Measurements from ENCODE around the gene UBE2O. TPM values are rescaled to one million over a fixed set of nuclear protein-coding genes. Genes with fewer than 3 reads are reported as not detected.
A peak's percentile ranks its signal among the peaks of the same experiment; 100 is the strongest.

The UBE2O gene
- total RNA-seq, 1 donor from 2014 or later = 43.8 TPM

- no peak overlapping the region for H3K27ac Mint-ChIP-seq
These were observed 24.6 kb upstream of the UBE2O start for GRCh38 chr17:76477576-76477975.

GRCh38 chr17:76476736-76477135 is 23.8 kb upstream of the UBE2O start:
- no peak overlapping the region for H3K27ac Mint-ChIP-seq
- intact Hi-C loops (cut with micrococcal nuclease) = no loop called here
- DNase-seq = no peak

More at GRCh38 chr17:76477576-76477975, 24.6 kb upstream of the UBE2O start:
- Mint-ChIP-seq H3K9me3 (no peaks in the 10 kb centered on the region), H3K36me3 (ENCODE audit: low read depth) (peaks cover 35% of the 10 kb centered on the region), H3K4me3 (no peak overlapping the region), H3K27me3 (no peaks in the 10 kb centered on the region), H3K4me1 (peaks cover 1% of the 10 kb centered on the region)
- intact Hi-C loops (cut with micrococcal nuclease) = no loop called here
- no peak for DNase-seq

GRCh38 chr17:76475302-76475701 is 22.4 kb upstream of the UBE2O start:
- H3K36me3 Mint-ChIP-seq (ENCODE audit: low read depth) = peaks cover 34% of the 10 kb centered on the region
- no peaks in the 10 kb centered on the region for H3K9me3 Mint-ChIP-seq
- H3K27me3 Mint-ChIP-seq = no peaks in the 10 kb centered on the region
- H3K4me1 Mint-ChIP-seq = no peaks in the 10 kb centered on the region
- no peak for DNase-seq
- no peak overlapping the region for H3K27ac Mint-ChIP-seq
- intact Hi-C loops (cut with micrococcal nuclease) = no loop called here
- no peak overlapping the region for H3K4me3 Mint-ChIP-seq

More at GRCh38 chr17:76476736-76477135, 23.8 kb upstream of the UBE2O start:
- Mint-ChIP-seq H3K9me3 (no peaks in the 10 kb centered on the region), H3K4me3 (no peak overlapping the region), H3K36me3 (ENCODE audit: low read depth) (peaks cover 33% of the 10 kb centered on the region), H3K27me3 (no peaks in the 10 kb centered on the region), H3K4me1 (peaks cover 1% of the 10 kb centered on the region)

- H3K36me3 Mint-ChIP-seq (ENCODE audit: low read depth) = peaks cover 34% of the 10 kb centered on the region
- H3K4me1 Mint-ChIP-seq = no peaks in the 10 kb centered on the region
- no peak overlapping the region for H3K4me3 Mint-ChIP-seq
- no peaks in the 10 kb centered on the region for H3K9me3 Mint-ChIP-seq
- H3K27ac Mint-ChIP-seq = no peak overlapping the region
- intact Hi-C loops (cut with micrococcal nuclease) = no loop called here
- DNase-seq = no peak
- H3K27me3 Mint-ChIP-seq = no peaks in the 10 kb centered on the region
These were observed 21.9 kb upstream of the UBE2O start for GRCh38 chr17:76474894-76475293.

DNA sequence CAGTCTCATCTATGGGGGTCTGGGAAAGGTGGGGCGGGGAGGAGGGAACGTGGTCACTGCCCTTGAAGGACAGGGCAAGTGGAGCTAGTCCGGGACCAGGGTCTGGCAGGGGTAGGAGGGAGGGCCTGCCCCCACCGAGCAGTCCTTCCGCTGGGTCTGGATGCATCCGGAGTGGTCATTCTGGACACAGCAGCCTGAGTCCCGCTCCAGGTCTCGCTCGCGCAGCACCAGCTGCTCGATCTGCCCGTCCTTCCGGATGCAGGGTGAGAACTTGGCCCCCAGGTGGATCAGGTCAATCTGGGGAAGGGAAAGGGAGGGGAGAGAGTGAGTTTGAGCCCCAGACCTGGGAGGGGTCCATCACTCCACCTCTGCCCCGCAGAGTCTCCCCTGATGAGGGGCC is 21.3 kb upstream of the UBE2O start:
- Mint-ChIP-seq H3K27ac (no peak overlapping the region), H3K4me1 (no peaks in the 10 kb centered on the region), H3K9me3 (no peaks in the 10 kb centered on the region), H3K27me3 (no peaks in the 10 kb centered on the region), H3K4me3 (no peak overlapping the region), H3K36me3 (ENCODE audit: low read depth) (peaks cover 32% of the 10 kb centered on the region)
- intact Hi-C loops (cut with micrococcal nuclease) = no loop called here
- DNase-seq = no peak

GRCh38 chr17:76473541-76473985 is 20.6 kb upstream of the UBE2O start:
- peaks cover 28% of the 10 kb centered on the region for H3K36me3 Mint-ChIP-seq (ENCODE audit: low read depth)
- no peak overlapping the region for H3K4me3 Mint-ChIP-seq
- DNase-seq = peak; percentile 69
- no peaks in the 10 kb centered on the region for H3K27me3 Mint-ChIP-seq
- no peaks in the 10 kb centered on the region for H3K9me3 Mint-ChIP-seq
- H3K27ac Mint-ChIP-seq = no peak overlapping the region
- intact Hi-C loops (cut with micrococcal nuclease) = no loop called here
- H3K4me1 Mint-ChIP-seq = no peaks in the 10 kb centered on the region

DNA sequence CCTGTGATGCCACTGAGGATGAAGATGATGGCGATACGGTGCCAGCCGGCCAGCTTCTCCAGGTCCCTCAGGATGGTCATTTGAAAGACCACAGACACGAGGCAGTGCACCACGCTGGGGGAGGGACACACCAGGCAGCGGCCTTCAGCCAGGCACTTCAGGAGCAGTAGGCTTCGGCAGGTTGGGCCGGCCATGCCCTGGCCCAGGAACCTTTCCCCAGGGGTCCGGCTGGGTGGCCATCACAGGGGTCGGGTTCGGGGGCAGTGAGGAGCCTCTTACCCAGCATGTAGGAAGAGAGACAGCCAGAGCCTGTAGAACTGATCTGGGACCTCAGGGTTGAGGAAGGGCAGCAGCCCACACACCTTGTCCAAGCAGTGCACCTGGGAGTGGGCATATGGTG is 19.8 kb upstream of the UBE2O start:
- Mint-ChIP-seq H3K4me1 (no peaks in the 10 kb centered on the region), H3K4me3 (no peak overlapping the region), H3K27ac (no peak overlapping the region), H3K36me3 (ENCODE audit: low read depth) (peaks cover 21% of the 10 kb centered on the region), H3K9me3 (no peaks in the 10 kb centered on the region), H3K27me3 (no peaks in the 10 kb centered on the region)
- intact Hi-C loops (cut with micrococcal nuclease) = no loop called here
- DNase-seq = no peak

DNA sequence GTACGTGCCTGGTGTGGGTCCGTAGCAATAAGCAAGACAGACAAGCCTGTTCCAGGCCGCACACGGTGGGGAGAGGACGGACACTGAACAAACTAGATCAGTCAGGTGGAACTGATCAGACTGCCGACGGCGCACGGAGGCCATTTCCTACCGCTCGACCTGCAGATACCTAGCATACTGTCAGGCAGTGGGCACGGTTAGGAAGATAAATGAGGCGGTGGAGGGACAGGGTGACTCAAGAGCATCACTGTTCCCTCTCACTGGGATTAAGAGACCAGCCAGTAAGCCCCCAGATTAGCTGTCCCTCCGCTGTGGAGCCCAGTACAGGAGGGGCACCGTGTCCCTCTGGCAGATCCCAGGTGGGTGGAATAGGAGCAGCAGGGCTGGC is 19.3 kb upstream of the UBE2O start:
- Mint-ChIP-seq H3K4me1 (no peaks in the 10 kb centered on the region), H3K27me3 (no peaks in the 10 kb centered on the region), H3K27ac (no peak overlapping the region), H3K36me3 (ENCODE audit: low read depth) (peaks cover 21% of the 10 kb centered on the region), H3K4me3 (no peak overlapping the region), H3K9me3 (no peaks in the 10 kb centered on the region)
- DNase-seq = no peak
- intact Hi-C loops (cut with micrococcal nuclease) = no loop called here

DNA sequence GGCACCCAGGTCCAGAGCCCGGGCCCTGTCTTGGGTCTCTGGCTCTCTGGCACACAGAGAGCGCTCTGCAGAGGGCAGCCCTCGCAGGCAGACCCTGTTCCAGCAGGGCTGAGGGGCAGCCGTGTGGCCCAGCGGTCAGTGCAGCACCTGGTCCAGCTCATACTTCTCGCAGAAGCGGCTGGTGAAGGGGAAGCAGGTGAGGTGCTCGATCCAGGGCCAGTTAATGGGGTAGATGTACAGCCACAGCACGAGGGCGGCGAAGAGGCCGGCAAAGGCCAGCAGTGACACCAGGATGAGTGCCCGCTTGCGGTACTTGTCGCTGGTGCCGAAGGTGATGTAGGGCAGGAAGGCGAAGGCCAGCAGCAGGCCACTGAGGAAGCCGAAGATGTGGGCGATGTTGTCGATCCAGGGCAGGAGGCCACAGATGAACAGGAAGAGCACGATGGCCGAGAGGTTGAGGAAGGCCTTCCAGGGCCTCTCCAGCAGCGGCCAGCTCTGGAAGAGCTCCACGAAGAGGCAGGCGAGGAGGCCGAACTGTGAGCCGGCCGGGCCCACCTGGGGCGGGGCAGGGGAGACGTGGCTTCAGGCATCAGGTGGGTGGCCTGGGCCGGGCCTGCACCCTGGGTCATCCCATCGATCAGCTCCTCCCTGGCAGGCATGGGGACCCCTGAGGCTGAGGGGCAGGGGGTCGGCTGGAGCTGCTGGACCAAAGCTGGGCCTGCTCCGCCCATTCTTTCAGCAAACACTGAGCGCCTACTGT is 18.7 kb upstream of the UBE2O start:
- no peak for DNase-seq
- Mint-ChIP-seq H3K4me3 (no peak overlapping the region), H3K27ac (no peak overlapping the region), H3K9me3 (no peaks in the 10 kb centered on the region), H3K36me3 (ENCODE audit: low read depth) (peaks cover 21% of the 10 kb centered on the region), H3K27me3 (no peaks in the 10 kb centered on the region), H3K4me1 (no peaks in the 10 kb centered on the region)
- intact Hi-C loops (cut with micrococcal nuclease) = no loop called here

- intact Hi-C loops (cut with micrococcal nuclease) = no loop called here
- H3K9me3 Mint-ChIP-seq = no peaks in the 10 kb centered on the region
- no peak for DNase-seq
- H3K4me1 Mint-ChIP-seq = peaks cover 4% of the 10 kb centered on the region
- no peak overlapping the region for H3K27ac Mint-ChIP-seq
- peaks cover 16% of the 10 kb centered on the region for H3K36me3 Mint-ChIP-seq (ENCODE audit: low read depth)
- H3K27me3 Mint-ChIP-seq = no peaks in the 10 kb centered on the region
- H3K4me3 Mint-ChIP-seq = no peak overlapping the region
These were observed 17.2 kb upstream of the UBE2O start for GRCh38 chr17:76469991-76470739.

DNA sequence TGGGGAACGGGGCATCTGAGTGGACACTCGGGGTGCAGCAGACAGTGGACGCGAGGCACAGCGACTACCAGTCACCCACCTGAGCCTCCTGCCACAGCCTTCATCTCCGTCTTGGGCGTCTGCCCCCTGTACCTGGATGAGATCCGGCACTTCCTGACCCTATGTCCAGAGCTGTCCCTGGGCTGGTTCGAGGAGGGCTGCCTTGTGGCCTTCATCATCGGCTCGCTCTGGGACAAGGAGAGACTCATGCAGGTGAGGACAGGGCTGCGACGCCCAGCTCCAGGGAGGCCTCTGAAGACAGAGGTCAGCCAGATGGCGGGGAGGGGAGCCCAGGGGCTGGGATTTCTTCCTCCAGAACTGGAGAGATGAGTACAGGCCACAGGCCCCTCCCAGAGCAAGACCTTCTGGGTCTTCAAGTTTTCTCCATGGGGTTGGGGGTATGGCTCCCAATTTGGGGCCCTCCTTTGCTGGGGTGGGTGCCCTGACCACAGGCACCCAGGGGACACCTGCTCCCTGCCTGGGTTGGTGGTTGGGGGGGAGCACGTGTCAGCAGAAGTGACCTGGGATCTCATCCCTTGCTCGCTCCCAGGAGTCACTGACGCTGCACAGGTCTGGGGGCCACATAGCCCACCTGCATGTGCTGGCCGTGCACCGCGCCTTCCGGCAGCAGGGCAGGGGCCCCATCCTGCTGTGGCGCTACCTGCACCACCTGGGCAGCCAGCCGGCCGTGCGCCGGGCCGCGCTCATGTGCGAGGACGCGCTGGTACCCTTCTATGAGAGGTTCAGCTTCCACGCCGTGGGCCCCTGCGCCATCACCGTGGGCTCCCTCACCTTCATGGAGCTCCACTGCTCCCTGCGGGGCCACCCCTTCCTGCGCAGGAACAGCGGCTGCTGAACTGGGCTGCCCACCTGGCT is 16.4 kb upstream of the UBE2O start:
- Mint-ChIP-seq H3K4me3 (no peak overlapping the region), H3K36me3 (ENCODE audit: low read depth) (peaks cover 15% of the 10 kb centered on the region), H3K27ac (no peak overlapping the region), H3K9me3 (no peaks in the 10 kb centered on the region), H3K27me3 (no peaks in the 10 kb centered on the region), H3K4me1 (peaks cover 4% of the 10 kb centered on the region)
- intact Hi-C loops (cut with micrococcal nuclease) = no loop called here
- no peak for DNase-seq

DNA sequence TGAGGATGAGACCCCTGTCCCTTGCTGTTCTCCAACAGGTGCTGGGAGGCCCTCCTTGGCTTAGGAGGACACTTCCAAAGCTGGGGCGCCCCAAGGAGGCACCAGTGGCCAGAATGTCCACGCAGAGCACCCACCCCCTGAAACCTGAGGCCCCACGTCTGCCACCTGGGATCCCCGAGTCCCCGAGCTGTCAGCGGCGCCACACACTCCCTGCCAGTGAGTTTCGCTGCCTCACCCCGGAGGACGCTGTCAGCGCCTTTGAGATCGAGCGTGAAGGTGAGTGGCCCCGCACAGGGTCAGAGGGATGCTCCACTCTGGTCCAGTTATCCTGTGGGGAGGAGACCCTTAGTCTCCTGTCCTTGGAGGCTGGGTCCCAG is 15.7 kb upstream of the UBE2O start:
- peaks cover 13% of the 10 kb centered on the region for H3K36me3 Mint-ChIP-seq (ENCODE audit: low read depth)
- peaks cover 4% of the 10 kb centered on the region for H3K4me1 Mint-ChIP-seq
- no peak overlapping the region for H3K27ac Mint-ChIP-seq
- DNase-seq = no peak
- H3K9me3 Mint-ChIP-seq = no peaks in the 10 kb centered on the region
- intact Hi-C loops (cut with micrococcal nuclease) = no loop called here
- no peak overlapping the region for H3K4me3 Mint-ChIP-seq
- no peaks in the 10 kb centered on the region for H3K27me3 Mint-ChIP-seq

DNA sequence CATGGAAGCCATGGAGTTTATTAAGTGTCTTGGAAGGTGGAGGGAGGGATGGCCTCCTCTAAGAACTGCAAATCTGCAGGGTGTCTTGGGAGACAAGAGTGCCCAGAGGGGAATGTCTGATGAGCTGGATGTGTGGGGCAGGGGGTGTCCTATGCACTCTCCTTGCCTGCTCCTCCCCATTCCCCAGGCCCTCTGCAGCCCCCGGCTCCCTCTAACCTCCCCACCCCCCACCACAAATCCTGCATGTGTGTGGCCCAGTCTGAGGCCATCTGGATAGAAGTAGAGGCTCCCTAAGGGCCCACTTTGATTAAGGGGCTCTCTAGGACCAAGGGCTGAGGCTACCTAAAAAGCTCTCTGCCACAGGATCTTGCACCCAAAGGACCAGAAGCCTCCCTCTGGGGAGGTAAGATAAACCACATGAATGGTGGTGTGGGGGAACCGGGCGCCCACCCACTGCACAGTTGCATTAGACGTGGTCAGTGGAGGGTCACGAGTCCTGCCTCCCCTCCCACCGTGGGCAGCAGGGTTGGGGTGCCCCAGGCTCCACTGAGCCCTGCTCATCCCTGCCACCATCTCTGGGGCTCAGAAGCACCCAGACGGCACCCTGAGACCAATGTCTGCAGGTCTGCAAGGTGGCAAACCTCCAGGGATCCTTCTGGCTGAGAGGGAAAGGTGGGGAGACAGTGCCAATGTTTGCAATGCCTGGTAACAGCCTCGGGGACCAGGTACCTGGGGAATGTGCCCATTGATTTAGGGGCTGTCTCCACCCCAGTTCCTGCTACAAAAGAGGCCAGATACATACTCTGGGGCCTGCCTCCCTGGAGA is 15.1 kb upstream of the UBE2O start:
- intact Hi-C loops (cut with micrococcal nuclease) = no loop called here
- Mint-ChIP-seq H3K27ac (no peak overlapping the region), H3K4me3 (no peak overlapping the region), H3K36me3 (ENCODE audit: low read depth) (peaks cover 9% of the 10 kb centered on the region), H3K4me1 (peaks cover 4% of the 10 kb centered on the region), H3K27me3 (no peaks in the 10 kb centered on the region), H3K9me3 (no peaks in the 10 kb centered on the region)
- no peak for DNase-seq

All from activated CD4-positive, alpha-beta T cell treated with anti-CD3 and anti-CD28 coated beads, Interleukin-2, amount 10 ng/mL, durations not matched to agents 24 days and 14 days (primary cell).